Panc1 (cell line): ENCODE measurements around the gene MNT.

Experiments used
- CTCF ChIP-seq: fragments of 450-650 bp; IDR thresholded peaks from 2 replicates; pipeline ENCODE4 v1.5.1; 2017; ENCODE audit warnings: mild to moderate bottlenecking
- POLR2AphosphoS5 ChIP-seq: IDR thresholded peaks from 2 replicates; pipeline ENCODE4 v1.6.1; 2012; ENCODE audit warnings: mild to moderate bottlenecking, low read depth, low read length, moderate library complexity
- REST ChIP-seq, 2 experiments: IDR thresholded peaks; 2 replicates each; pipeline ENCODE4 v1.6.1; 2011 to 2012; ENCODE audit warnings: low read depth in 2 of 2, control low read depth in 1 of 2, low read length in 1 of 2, mild to moderate bottlenecking in 1 of 2, moderate library complexity in 1 of 2; ENCODE audit not compliant: insufficient read depth in 1 of 2
- TCF7L2 ChIP-seq: IDR thresholded peaks from 2 replicates; pipeline ENCODE4 v1.6.1; 2011; ENCODE audit warnings: mild to moderate bottlenecking, low read depth, low read length, inconsistent platforms

- TF ChIP-seq CTCF, result no peak
- TF ChIP-seq REST (IDR thresholded peaks at IDR 0.05; ENCODE audit: insufficient read depth in 1 of 2, low read depth in 2 of 2, low read length in 1 of 2), result no peak
- TF ChIP-seq TCF7L2, result no peak
- TF ChIP-seq POLR2AphosphoS5, result no peak
Measured at GRCh38 chr17:2394775-2395201, 6.1 kb downstream of the MNT start.
